ENCODE results near the gene CARNS1.

CARNS1 gene

DNA sequence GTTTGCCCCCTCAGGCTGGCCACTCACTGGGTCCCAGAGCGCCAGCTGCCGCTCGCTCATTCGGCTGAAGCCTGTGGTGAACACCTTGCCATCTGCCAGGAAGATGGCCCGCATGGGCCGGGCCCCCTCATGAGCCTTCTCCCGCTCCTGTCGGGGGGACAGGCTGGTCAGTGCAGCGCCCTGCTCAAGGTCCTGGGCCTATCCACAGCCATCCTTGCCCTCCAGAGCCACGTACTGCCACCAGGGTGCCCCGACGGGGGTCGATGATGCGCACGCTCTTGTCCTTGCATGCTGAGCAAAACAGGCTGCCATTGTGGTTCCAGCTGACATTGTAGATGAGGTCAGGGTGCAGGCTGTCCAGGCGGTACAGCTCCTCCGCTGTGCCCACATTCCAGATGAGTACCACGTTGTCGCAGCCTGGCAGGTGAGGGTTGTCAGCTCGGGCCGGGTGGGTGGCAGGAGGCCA lies 25.7 kb downstream of the CARNS1 start:
- no peak for DNase-seq (ENCODE audit: low read depth)

DNA sequence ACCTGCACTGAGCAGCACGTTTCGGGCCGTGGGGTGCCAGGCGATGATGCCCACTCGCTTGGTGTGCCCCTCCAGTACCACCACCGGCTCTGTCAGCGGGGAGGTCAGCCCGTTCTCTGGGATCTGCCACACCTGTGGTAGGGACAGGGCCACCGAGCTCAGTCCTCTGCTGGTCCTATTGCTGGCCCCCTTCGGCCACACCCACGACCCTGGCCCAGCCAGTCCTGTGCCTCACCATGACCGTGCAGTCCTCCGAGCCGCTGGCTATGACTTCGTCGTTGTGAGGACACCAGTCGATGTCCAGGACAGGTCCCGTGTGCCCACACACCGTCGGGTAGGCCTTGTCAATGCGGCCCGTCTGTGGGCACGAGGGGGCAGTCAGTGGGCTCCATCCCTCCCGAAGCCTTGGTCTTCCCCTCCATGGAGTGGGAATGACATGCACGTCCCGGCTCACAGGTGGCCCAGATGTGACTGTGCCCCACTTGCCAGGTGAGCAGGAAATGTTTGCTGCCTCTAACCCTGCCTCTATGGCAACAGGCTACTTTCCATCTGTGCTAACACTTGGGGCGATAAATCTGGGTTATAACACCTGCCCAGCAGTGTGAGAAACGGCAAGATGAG lies 26.4 kb downstream of the CARNS1 start:
- DNase-seq (ENCODE audit: low read depth), result no peak

- no peak for DNase-seq (ENCODE audit: low read depth)
Observed at GRCh38 chr11:67442504-67443404, 27.3 kb downstream of the CARNS1 start.

DNA sequence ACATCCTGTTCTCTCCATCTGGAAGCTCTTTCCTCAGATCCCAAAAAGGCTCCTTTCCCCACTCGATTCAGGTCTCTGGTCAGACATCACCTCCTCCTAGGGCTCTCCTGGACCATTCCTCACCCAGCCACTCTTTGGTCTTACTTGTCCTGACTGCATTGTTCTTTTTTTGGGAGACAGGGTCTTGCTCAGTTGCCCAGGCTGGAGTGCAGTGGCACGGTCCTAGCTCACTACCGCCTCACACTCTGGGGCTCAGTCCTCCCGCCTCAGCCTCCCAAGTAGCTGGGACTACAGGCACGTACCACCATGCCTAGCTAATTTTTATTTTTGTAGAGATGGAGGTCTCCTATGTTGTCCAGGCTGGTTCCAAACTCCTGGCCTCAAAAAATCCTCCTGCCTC lies 30.0 kb downstream of the CARNS1 start:
- DNase-seq (ENCODE audit: low read depth), result no peak

DNA sequence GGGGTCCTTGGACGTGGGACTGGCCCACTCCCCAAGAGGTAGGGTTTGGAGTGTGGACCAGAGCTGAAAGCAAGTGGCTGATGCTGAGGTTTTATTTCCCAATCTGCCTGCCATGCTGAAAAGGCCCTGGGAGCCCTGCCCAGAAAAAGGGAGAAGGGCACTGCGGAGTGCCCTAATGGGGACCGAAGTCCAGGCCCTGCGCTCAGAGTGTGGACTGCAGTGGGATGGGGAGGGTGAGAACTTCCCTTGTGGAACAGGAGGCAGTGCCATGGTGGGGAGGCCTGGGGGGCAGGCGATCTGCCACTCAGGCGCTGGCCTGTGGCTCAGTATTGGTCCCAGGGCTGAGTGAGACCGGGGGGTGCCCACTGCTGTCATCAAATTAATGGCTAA lies 32.7 kb downstream of the CARNS1 start:
- DNase-seq (ENCODE audit: low read depth), result no peak

- DNase-seq (ENCODE audit: low read depth), result no peak
Observed at GRCh38 chr11:67449116-67449844, 33.8 kb downstream of the CARNS1 start.

- no peak for DNase-seq (ENCODE audit: low read depth)
Observed at GRCh38 chr11:67450796-67451657, 35.5 kb downstream of the CARNS1 start.

GRCh38 chr11:67451658-67451976 lies 36.1 kb downstream of the CARNS1 start:
- no peak for DNase-seq (ENCODE audit: low read depth)

GRCh38 chr11:67452141-67452952 lies 36.9 kb downstream of the CARNS1 start, which contains the start of gene GPR152:
GPR152 (minus strand) TSS chr11:67452729; CDS start chr11:67452724, 5 bp downstream.
- DNase-seq (ENCODE audit: low read depth), result no peak

- DNase-seq (ENCODE audit: low read depth), result no peak
Observed at GRCh38 chr11:67453816-67454732, 38.6 kb downstream of the CARNS1 start.

GRCh38 chr11:67455054-67455453 lies 39.6 kb downstream of the CARNS1 start, which contains the start of gene CABP4:
CABP4 (plus strand) TSS chr11:67455354; CDS start chr11:67455424, 70 bp downstream.
- DNase-seq (ENCODE audit: low read depth), result no peak

DNA sequence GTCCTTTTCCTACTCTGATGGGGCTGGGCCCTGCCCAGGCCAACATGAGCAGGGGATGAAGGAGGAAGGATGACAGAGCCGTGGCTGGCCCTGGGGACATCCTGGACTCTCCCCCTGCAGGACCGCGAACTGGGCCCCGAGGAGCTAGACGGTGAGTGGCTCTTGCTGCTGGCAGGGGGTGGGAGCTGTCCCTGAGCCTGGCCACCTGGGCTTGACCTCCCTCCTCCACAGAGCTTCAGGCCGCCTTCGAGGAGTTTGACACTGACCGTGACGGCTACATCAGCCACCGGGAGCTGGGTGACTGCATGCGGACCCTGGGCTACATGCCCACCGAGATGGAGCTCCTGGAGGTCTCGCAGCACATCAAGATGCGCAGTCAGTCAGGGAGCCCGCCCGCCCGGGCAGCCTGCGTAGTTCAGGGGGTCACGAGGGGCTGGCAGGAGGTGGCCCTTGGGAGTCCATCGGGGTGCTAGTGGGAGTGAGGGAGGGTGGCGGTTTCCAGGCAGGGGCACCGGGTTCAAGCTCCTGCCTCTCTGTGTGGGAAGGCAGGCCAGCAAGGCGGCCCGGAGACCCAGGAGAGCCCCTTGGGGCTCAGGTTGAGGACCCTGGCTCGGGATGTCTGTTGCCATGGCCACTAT lies 40.7 kb downstream of the CARNS1 start:
- DNase-seq (ENCODE audit: low read depth), result no peak

GRCh38 chr11:67457453-67457852 lies 42.0 kb downstream of the CARNS1 start:
- no peak for DNase-seq (ENCODE audit: low read depth)

DNA sequence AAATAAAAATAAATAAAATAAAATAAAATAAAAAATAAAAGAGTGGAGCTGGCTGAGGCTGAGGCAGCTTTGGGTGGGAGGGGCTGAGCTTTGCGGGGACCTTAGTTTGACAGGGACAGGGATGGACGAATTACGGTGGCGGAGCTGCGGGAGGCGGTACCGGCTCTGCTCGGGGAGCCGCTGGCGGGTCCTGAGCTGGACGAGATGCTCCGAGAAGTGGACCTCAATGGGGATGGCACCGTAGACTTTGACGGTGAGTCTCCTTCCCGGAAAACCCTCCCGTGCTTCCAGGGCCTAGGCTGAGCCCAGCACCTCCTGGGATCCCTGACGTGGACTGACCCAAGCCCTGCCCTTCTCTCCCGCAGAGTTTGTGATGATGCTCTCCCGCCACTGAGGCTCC lies 42.8 kb downstream of the CARNS1 start:
- DNase-seq (ENCODE audit: low read depth), result no peak

- no peak for DNase-seq (ENCODE audit: low read depth)
Observed at GRCh38 chr11:67463186-67463585, 47.7 kb downstream of the CARNS1 start.

DNA sequence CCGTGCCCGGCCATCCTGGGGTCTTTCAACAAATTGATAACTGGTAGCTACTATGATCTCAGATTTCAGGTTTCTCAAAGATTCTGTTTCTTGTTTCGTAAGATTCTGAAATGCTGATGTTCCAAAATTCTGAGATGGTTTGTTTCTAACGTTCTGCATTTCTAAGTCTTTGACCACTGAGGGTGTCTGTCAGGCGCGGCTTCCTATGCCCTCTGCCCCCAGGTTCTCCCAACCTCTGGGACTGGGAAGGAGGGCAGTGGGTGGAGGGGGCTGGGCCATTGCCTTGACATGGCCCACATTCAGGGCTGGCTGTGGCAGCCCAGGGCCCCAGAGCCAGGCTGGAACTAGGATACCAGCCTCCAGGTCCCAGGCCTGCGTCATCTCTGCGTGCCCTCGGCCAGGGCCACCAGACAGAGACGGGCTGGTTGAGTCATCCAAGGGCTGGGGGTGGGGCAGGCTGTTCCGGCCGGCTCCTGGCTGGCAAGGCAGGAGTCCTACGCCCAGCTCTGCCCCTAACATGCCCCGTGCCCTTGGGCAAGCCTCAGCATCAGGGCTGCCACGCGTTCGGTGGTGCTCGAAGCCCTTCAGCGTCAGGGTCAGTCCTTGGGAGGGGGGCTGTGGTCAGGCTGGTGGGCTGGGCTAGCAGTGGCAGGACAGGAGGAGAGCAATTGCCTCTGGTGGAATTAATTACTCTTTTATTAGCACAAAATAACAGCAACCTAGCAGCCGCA lies 48.4 kb downstream of the CARNS1 start:
- peak; percentile 62 for DNase-seq (ENCODE audit: low read depth)

DNA sequence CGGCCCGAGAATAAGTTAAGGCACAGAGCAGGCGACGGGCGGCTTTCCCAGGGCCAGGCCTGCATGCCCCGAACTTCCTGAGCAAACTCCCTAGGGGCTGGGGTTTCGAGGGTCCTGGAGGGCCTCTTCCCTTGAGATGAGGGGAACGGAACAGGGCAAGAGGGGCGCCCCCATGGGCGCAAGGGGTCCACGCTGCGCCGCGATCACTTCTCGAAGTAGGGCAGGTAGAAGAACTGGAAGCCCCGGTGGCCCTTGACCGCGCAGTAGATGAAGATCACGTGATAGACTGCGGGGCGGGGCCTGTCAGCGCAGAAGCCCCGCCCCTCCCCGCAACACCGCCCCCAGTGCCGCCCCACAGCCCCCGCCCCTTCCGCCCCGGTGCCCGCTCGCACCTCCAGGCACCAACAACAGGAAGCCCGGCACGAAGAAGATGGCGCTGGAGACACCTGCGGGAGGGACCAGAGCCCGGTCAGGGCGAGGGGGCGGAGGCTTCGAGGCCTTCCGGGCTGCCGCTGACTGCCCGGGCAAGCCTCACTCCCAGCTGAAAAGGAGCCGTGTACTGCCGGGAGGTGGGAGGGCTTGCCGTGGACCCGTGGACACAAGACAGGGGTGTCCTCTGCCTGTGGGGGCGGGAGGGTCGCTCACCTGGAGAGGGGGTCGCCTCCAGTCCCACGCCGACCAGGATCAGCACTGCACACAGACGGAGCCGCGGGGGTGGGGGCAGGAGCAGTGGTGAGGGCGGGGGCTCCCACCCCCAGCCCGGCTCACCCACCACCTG lies 49.1 kb downstream of the CARNS1 start:
- peak; percentile 65 for DNase-seq (ENCODE audit: low read depth)

- no peak for DNase-seq (ENCODE audit: low read depth)
Observed at GRCh38 chr11:67465189-67465510, 49.7 kb downstream of the CARNS1 start.

All from fibroblast of gingiva (primary cell).